ENCODE data around the gene ABHD13.

The ABHD13 gene

GRCh38 chr13:108223687-108224503, 5.7 kb downstream of the ABHD13 start:
- no peak for DNase-seq (ENCODE audit: extremely low read depth, low read depth)
- H3K4me3 ChIP-seq (replicated peaks; ENCODE audit: low read depth, low read length), result no peak overlapping the region
- no peak for TF ChIP-seq CTCF (IDR thresholded peaks at IDR 0.05; ENCODE audit: low read depth, low read length, missing control alignments)

DNA sequence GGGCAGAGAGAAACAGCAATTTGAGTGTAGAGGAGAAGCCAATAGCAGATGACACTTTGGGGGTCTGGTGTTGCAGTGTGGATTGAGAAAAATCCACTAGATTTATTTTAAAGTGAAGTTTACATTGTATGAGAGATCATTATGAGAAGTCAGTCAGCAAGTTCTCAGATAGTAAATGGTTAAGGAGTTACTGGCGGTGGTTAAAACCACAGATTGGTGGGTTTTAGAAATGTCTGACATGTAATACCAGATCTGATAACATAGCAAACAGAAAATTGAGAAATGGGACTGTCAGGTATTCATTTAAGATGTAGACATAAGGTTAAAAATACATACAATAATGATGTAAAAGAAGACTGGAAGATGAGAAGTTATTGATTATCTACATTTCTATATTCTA, 7.2 kb downstream of the ABHD13 start:
- H3K4me3 ChIP-seq (replicated peaks; ENCODE audit: low read depth, low read length), result no peak overlapping the region
- no peak for TF ChIP-seq CTCF (IDR thresholded peaks at IDR 0.05; ENCODE audit: low read depth, low read length, missing control alignments)
- DNase-seq (ENCODE audit: extremely low read depth, low read depth), result no peak

DNA sequence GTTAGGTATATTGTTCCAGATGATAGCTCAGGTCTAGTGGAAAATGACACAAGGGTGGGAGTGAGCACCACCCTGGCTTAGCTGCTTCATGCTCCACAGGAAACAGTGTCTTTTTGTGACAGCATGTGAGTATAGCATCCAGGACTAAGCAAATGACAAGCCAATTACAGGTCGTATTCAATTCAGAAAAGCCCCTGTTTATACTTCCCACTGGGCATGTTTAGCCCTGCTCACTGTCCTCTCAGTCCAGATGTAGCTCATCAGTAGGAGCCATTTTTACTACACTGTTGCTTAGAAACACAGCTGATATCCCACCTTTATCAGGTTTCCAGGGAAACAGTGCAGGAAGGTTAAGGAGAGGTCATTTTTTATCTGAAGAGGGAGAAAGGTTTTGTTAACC, 8.0 kb downstream of the ABHD13 start:
- no peak overlapping the region for H3K4me3 ChIP-seq (replicated peaks; ENCODE audit: low read depth, low read length)
- no peak for TF ChIP-seq CTCF (IDR thresholded peaks at IDR 0.05; ENCODE audit: low read depth, low read length, missing control alignments)
- DNase-seq (ENCODE audit: extremely low read depth, low read depth), result no peak

DNA sequence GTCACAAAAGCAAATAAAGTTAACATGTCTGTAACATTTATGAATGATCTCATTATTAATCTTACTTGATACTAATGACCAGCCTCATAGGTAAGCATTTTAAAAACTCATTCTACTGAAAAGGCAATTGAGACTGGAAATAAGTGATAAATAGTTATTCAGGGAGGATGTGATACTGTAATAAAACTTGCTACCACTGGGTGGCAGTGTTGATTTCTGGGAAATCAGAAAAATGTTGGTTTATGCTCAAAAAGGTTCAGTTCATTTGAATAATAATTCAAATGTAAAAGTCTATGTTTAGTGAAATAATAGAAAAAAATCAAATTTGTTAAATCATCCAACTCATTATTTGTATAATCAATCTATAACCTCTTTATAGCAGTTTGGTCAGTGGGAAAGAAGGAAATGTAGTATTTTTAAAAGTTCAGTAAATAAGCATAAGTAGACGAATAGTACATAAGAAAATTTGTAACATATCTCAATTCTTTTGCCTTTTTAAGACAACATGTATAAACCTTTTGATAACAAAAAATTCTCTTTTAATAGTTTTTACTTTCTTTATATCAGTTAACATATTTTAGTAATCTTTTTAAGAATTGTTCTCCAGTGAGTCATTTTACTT, 9.6 kb downstream of the ABHD13 start:
- TF ChIP-seq CTCF (IDR thresholded peaks at IDR 0.05; ENCODE audit: low read depth, low read length, missing control alignments), result peak; percentile 51
- H3K4me3 ChIP-seq (replicated peaks; ENCODE audit: low read depth, low read length), result no peak overlapping the region
- peak; percentile 30 for DNase-seq (ENCODE audit: extremely low read depth, low read depth)

DNA sequence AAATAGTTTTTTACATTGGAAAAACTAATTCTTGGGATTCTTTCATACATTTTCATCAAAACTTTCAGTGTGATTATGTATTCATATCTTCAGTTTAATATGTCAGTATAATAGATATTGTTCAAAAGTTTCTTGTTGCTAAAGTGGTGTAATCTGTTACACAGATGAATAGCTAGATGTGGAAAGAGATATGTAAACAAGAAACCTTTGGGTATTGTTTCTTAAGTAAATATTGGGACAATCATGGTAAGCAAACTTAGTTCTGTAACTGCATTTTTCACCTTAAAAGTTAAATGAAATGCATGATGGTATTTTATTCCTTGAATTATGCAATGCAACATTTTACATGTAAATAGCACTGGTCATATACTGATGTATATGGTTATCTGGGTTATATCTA, 12.2 kb downstream of the ABHD13 start:
- no peak overlapping the region for H3K4me3 ChIP-seq (replicated peaks; ENCODE audit: low read depth, low read length)
- no peak for DNase-seq (ENCODE audit: extremely low read depth, low read depth)
- no peak for TF ChIP-seq CTCF (IDR thresholded peaks at IDR 0.05; ENCODE audit: low read depth, low read length, missing control alignments)

GRCh38 chr13:108249150-108249549, 31.0 kb downstream of the ABHD13 start:
- DNase-seq (ENCODE audit: extremely low read depth, low read depth), result no peak
- TF ChIP-seq CTCF (IDR thresholded peaks at IDR 0.05; ENCODE audit: low read depth, low read length, missing control alignments), result no peak
- no peak overlapping the region for H3K4me3 ChIP-seq (replicated peaks; ENCODE audit: low read depth, low read length)
